Cardiac fibroblast (primary cell): ENCODE results near the gene FAM170B.

Source experiments
- DNase-seq, 2 donors: peaks; one replicate each; pipeline versions ENCODE4 v3.0.0 to v3.0.0-alpha.2; 2010; ENCODE audit warnings: low read depth in 2 of 2
- H3K4me3 ChIP-seq, 2 donors: replicated peaks in 1 of 2; 1 replicate in 1 of 2; 2 replicates in 1 of 2; pipeline ENCODE4 v1.5.1; 2011; ENCODE audit warnings: low read depth in 2 of 2, low read length in 2 of 2, mild to moderate bottlenecking in 2 of 2, moderate library complexity in 1 of 2
- CTCF ChIP-seq: IDR thresholded peaks from one replicate; pipeline ENCODE4 v1.5.1; 2011; ENCODE audit warnings: low read depth, mild to moderate bottlenecking, low read length, inconsistent platforms

FAM170B gene

GRCh38 chr10:49143249-49143648, 9.4 kb upstream of the FAM170B start:
- DNase-seq: no peak
- no peak for TF ChIP-seq CTCF
- H3K4me3 ChIP-seq: no peak overlapping the region

- no peak for TF ChIP-seq CTCF
- no peak for DNase-seq
- no peak overlapping the region for H3K4me3 ChIP-seq
Observed at GRCh38 chr10:49141541-49142332, 7.9 kb upstream of the FAM170B start.

GRCh38 chr10:49140304-49141177, 6.7 kb upstream of the FAM170B start:
- no peak for DNase-seq
- no peak for TF ChIP-seq CTCF

GRCh38 chr10:49139846-49140195, 6.0 kb upstream of the FAM170B start:
- no peak for TF ChIP-seq CTCF
- no peak overlapping the region for H3K4me3 ChIP-seq
- peak; percentile 43 to 94 for DNase-seq

More at GRCh38 chr10:49140304-49141177, 6.7 kb upstream of the FAM170B start:
- H3K4me3 ChIP-seq: no peak overlapping the region

GRCh38 chr10:49139028-49139845, 5.4 kb upstream of the FAM170B start:
- peak; percentile 17 to 66 for DNase-seq
- no peak for TF ChIP-seq CTCF
- H3K4me3 ChIP-seq: no peak overlapping the region

- peak; percentile 21 to 30 for DNase-seq
- no peak for TF ChIP-seq CTCF
- no peak overlapping the region for H3K4me3 ChIP-seq
Observed at GRCh38 chr10:49138361-49138891, 4.6 kb upstream of the FAM170B start.
